ENCODE measurements around the gene UNC5CL.

UNC5CL gene

DNA sequence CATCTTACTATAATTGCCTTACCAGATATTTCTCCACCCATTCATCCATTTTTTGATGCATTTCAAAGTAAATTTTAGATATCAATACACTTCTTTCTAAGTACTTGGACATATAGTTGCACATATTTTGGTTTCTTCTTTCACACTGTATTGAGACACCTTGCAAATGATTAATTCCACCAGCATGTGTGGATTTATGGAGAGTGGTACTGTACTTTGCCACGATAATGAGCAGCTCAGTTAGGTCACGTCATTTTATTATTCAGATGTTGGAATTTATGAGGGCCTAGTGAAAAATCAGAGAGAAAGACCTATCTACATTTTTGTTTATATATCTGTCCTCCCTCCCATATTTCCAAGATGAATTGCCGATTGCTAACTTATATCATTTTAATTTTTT, 39.1 kb upstream of the UNC5CL start:
- in situ Hi-C loops (cut with MboI; ENCODE audit: low sequenced_read_pairs, unreplicated experiment) = no loop called here
- TF ChIP-seq, protein P1, sequence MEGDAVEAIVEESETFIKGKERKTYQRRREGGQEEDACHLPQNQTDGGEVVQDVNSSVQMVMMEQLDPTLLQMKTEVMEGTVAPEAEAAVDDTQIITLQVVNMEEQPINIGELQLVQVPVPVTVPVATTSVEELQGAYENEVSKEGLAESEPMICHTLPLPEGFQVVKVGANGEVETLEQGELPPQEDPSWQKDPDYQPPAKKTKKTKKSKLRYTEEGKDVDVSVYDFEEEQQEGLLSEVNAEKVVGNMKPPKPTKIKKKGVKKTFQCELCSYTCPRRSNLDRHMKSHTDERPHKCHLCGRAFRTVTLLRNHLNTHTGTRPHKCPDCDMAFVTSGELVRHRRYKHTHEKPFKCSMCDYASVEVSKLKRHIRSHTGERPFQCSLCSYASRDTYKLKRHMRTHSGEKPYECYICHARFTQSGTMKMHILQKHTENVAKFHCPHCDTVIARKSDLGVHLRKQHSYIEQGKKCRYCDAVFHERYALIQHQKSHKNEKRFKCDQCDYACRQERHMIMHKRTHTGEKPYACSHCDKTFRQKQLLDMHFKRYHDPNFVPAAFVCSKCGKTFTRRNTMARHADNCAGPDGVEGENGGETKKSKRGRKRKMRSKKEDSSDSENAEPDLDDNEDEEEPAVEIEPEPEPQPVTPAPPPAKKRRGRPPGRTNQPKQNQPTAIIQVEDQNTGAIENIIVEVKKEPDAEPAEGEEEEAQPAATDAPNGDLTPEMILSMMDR (IDR thresholded peaks at IDR 0.05; ENCODE audit: borderline replicate concordance, control extremely low read depth, extremely low read depth, insufficient read depth, missing control alignments) = no peak
- no peak for DNase-seq (ENCODE audit: low spot score)

DNA sequence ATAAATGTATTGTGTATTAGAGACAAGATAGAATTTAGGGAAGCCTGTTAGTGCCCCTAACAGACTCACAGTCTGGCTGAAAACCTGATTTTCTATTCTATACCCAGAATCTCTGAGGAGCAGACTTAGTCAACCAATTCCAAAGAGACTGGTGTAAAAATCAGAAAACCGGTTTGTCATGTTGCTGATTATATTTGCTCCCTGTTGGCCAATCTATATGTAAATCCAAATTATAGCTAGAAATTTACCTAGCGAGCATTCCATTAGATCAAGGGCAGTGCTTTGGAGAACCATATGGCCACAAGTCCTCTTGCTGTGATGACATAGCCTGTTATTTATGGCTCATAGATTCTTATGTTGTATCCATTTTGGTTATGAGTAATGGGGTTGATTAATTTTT, 38.5 kb upstream of the UNC5CL start:
- in situ Hi-C loops (cut with MboI; ENCODE audit: low sequenced_read_pairs, unreplicated experiment) = no loop called here
- DNase-seq (ENCODE audit: low spot score) = no peak
- TF ChIP-seq, protein P1 (IDR thresholded peaks at IDR 0.05; ENCODE audit: borderline replicate concordance, control extremely low read depth, extremely low read depth, insufficient read depth, missing control alignments) = no peak

DNA sequence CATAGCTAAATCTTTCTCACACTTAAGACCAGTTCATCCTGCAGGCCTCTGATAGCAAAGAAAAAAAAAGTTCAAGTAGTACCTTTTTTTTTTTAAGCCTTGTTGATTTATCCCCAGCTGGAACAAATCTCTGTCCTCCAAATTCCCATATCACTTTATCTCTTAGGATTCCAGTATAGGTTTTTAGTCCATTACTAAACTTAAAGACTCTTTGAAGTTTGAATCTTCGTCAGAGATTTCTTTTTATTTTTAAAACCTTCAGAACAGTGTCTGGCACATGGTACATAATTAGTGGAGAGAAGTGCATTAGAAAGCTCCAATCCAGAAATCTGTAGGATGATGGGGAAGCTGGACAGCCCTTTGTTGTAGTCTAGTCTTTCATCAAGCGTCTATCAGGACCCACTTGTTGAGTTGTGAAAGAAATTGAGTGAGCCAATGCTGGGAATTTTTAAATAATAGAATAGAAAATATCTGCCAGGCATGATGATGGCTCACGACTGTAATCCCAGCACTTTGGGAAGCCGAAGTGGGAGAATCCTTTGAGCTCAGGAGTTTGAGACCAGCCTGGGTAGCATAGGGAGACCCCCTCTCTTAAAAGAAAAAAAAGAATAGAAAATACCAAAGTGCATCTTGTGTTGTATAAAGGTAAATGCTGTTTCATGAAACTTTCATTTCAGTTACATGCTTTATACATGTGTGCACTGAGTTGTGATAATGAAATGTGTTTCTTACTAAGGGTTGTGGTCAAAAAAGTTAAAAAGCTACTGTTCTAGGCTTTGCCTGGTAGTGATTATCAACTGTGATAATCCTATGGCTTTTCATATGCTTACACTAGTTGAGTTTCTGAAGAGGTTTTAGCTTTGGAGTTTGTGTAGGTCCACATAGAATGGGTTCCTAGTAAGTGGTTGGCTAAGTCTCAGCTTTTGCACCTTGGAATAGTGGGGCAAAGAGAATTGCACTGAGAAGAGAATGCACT, 36.9 kb upstream of the UNC5CL start:
- no peak for DNase-seq (ENCODE audit: low spot score)
- TF ChIP-seq, protein P1 (IDR thresholded peaks at IDR 0.05; ENCODE audit: borderline replicate concordance, control extremely low read depth, extremely low read depth, insufficient read depth, missing control alignments) = no peak
- in situ Hi-C loops (cut with MboI; ENCODE audit: low sequenced_read_pairs, unreplicated experiment) = no loop called here

GRCh38 chr6:41074692-41075436, 35.8 kb upstream of the UNC5CL start:
- in situ Hi-C loops (cut with MboI; ENCODE audit: low sequenced_read_pairs, unreplicated experiment) = no loop called here
- TF ChIP-seq, protein P1 (IDR thresholded peaks at IDR 0.05; ENCODE audit: borderline replicate concordance, control extremely low read depth, extremely low read depth, insufficient read depth, missing control alignments) = no peak
- DNase-seq (ENCODE audit: low spot score) = no peak

DNA sequence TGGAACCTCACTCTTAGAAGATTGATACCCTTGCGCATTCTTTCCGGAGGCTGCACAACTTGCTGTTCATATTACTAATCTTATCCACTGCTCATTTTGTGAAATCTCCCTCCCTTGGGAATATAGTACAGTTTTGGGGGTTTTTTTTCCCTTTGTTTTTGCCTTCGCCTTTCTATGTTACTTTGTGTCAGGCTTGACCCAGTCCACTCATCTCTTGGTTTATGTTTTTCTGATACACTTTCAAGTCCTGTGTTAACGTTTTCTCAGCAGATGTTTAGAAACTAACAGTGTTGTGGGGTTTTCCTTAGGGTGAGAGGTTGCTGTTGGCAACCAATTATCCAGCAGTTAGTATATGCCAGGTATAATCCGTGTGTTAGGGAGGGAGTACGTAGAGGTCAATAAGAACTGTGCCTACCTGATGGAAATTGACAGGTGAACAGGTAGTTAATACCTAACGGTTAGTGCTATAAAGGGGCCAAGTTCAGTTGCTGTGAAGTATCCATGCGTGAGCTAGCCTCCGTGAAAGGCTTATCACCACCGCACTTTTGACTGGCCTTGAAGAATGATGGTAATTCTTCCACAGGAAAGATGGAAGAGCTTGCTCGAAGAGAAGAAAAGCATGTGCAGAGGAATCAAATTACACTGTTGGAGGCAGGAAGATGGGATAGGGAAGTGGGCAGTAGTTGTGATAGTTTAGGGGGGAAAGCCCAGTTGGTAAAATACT, 35.1 kb upstream of the UNC5CL start:
- TF ChIP-seq, protein P1 (IDR thresholded peaks at IDR 0.05; ENCODE audit: borderline replicate concordance, control extremely low read depth, extremely low read depth, insufficient read depth, missing control alignments) = no peak
- in situ Hi-C loops (cut with MboI; ENCODE audit: low sequenced_read_pairs, unreplicated experiment) = no loop called here
- DNase-seq (ENCODE audit: low spot score) = no peak
